HG03457 (cell line): ENCODE measurements around the gene SCRG1.

Experiments used
- ATAC-seq: cut with Tn5 transposase; IDR thresholded peaks from one replicate; pipeline ENCODE4 v1.9.1; 2021; ENCODE audit warnings: moderate number of reproducible peaks; ENCODE audit not compliant: unreplicated experiment

The SCRG1 gene

GRCh38 chr4:173365359-173365996 is 33.4 kb downstream of the SCRG1 start:
- no peak for ATAC-seq

- no peak for ATAC-seq
Observed at GRCh38 chr4:173362666-173363065, 36.2 kb downstream of the SCRG1 start.

- ATAC-seq, result no peak
Observed at GRCh38 chr4:173360587-173361221, 38.2 kb downstream of the SCRG1 start.

- ATAC-seq, result no peak
Observed at GRCh38 chr4:173357939-173358338, 41.0 kb downstream of the SCRG1 start.

- ATAC-seq, result no peak
Observed at GRCh38 chr4:173347467-173347866, 51.4 kb downstream of the SCRG1 start.

- no peak for ATAC-seq
Observed at GRCh38 chr4:173346074-173346473, 52.8 kb downstream of the SCRG1 start.

GRCh38 chr4:173345648-173346047 is 53.3 kb downstream of the SCRG1 start:
- ATAC-seq, result no peak

GRCh38 chr4:173343832-173344397 is 55.0 kb downstream of the SCRG1 start:
- no peak for ATAC-seq

- ATAC-seq, result no peak
Observed at GRCh38 chr4:173337463-173337862, 61.5 kb downstream of the SCRG1 start.

- ATAC-seq, result peak; percentile 30
Observed at GRCh38 chr4:173334891-173335752, 63.8 kb downstream of the SCRG1 start.
